H1 (cell line): ENCODE measurements around the gene LHFPL6. TPM values are rescaled to one million over a fixed set of nuclear protein-coding genes. Genes with fewer than 3 reads are reported as not detected.

Experiments used
- CBX8 ChIP-seq: fragments of 300-800, 300-1000 bp; sonication (generic); IDR thresholded peaks from 2 replicates; pipeline ENCODE4 v1.7.1; 2016; ENCODE audit warnings: low read depth, low read length, borderline replicate concordance
- CHD7 ChIP-seq: fragments of 300-600 bp; sonication (generic); IDR thresholded peaks from 2 replicates; pipeline ENCODE4 v1.7.1; 2012; ENCODE audit warnings: low read length, moderate library complexity, mild to moderate bottlenecking, inconsistent platforms; ENCODE audit not compliant: insufficient replicate concordance
- CREB1 ChIP-seq: IDR thresholded peaks from 2 replicates; pipeline ENCODE4 v1.6.1; 2012; ENCODE audit warnings: inconsistent platforms
- NANOG ChIP-seq: IDR thresholded peaks from 2 replicates; pipeline ENCODE4 v1.6.1; 2011; ENCODE audit warnings: low read length, low read depth, mild to moderate bottlenecking, inconsistent platforms; ENCODE audit not compliant: insufficient read depth, poor library complexity, severe bottlenecking
- SAP30 ChIP-seq: fragments of 300-600 bp; sonication (generic); IDR thresholded peaks from 2 replicates; pipeline ENCODE4 v1.7.1; 2012; ENCODE audit warnings: low read length, moderate library complexity, mild to moderate bottlenecking, inconsistent platforms; ENCODE audit not compliant: insufficient read depth, insufficient replicate concordance
- SRF ChIP-seq: IDR thresholded peaks from 2 replicates; pipeline ENCODE4 v1.6.1; 2011; ENCODE audit warnings: mild to moderate bottlenecking, low read depth, low read length, moderate library complexity
- polyA plus RNA-seq, 7 experiments: library from polyadenylated mRNA; depleted of rRNA in 3 of 7; stranded (reverse) in 5 of 7; unstranded in 2 of 7; fragments of >200 nt in 5 of 7; fragments of 200-250 nt in 2 of 7; gene quantifications; 1 replicate in 5 of 7; 2 replicates in 1 of 7; 4 replicates in 1 of 7; pipeline versions ENCODE4 v1.2.1 to v1.2.3, GENCODE V29; 2011 to 2013; ENCODE audit warnings: missing spikeins in 2 of 7, mixed read lengths in 2 of 7
- total RNA-seq: library from RNA; stranded (reverse); fragmentation: NEBNext Ultra II Directional; extraction: Animal tissue kit (Norgen Biotek cat#: 25700); gene quantifications from 2 replicates; pipeline ENCODE4 v1.2.1, GENCODE V29; 2021

Gene LHFPL6
- total and polyA plus RNA-seq, 2 of the 8 experiments (the other 6 are each of a cell fraction or from before 2014, with no cell fraction given): 7.6 to 17.0 TPM

- TF ChIP-seq CHD7 (no peak), NANOG (no peak), CREB1 (no peak), CBX8 (no peak), SAP30 (no peak), SRF (no peak)
Measured at GRCh38 chr13:39450176-39450575, 152.8 kb downstream of the LHFPL6 start (continued).
